ENCODE measurements around the gene PNPLA8.

Gene PNPLA8

DNA sequence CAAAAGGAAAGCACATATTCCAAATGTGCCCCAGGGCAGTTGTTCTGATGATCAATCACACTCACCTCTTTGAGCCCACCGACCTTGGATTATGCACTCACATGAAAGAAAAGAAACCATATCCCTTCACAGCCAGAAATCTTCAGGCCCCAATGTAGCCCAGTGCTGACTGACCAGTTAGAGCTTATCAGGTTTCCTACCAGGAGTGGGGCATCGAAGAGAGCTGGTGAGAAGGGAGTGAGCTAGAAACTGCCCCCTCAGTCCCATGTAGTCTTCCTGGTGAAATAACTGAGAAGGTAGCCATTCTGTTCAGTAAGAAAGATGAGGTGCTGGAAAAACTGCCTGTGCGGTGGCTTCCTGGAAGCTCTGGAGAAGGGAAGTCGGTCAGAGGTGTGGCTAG is 101.9 kb downstream of the PNPLA8 start:
- DNase-seq: no peak
- Histone ChIP-seq H3K9ac (ENCODE audit: low read length) (no peak overlapping the region), H3K4me3 (ENCODE audit: low read depth, low read length) (no peak overlapping the region), H3K23ac (ENCODE audit: low read length) (no peak overlapping the region), H3K36me3 (ENCODE audit: control insufficient read depth in 1 of 2, insufficient read depth in 2 of 2, low read length in 2 of 2) (no peaks in the 10 kb centered on the region), H3K18ac (ENCODE audit: low read length) (no peak overlapping the region), H4K8ac (ENCODE audit: low read depth, low read length) (no peak overlapping the region), H3K9me3 (ENCODE audit: insufficient read depth, low read depth, low read length) (no peaks in the 10 kb centered on the region), H4K12ac (ENCODE audit: low read depth, low read length) (no peak overlapping the region), H3K14ac (ENCODE audit: low read length) (no peak overlapping the region), H3K4me2 (ENCODE audit: low read length) (no peak overlapping the region), H3K27me3 (ENCODE audit: insufficient read depth, low read length) (no peaks in the 10 kb centered on the region), H3K79me1 (ENCODE audit: low read length) (no peaks in the 10 kb centered on the region), H2AFZ (ENCODE audit: insufficient read depth, low read length, poor library complexity) (no peak overlapping the region), H4K91ac (ENCODE audit: low read depth, low read length) (no peak overlapping the region), H2BK5ac (ENCODE audit: low read depth, low read length, poor library complexity) (no peak overlapping the region), H3K27ac (ENCODE audit: low read depth, low read length) (no peak overlapping the region), H3K79me2 (ENCODE audit: control insufficient read depth, insufficient read depth, low read length, poor library complexity) (no peaks in the 10 kb centered on the region), H3K4ac (ENCODE audit: low read depth, low read length) (no peak overlapping the region), H2BK120ac (ENCODE audit: insufficient read depth, low read length, poor library complexity) (no peak overlapping the region), H3K4me1 (ENCODE audit: control insufficient read depth in 1 of 2, insufficient read depth in 2 of 2, low read length in 2 of 2) (no peaks in the 10 kb centered on the region), H2BK12ac (ENCODE audit: low read length) (no peak overlapping the region), H2AK5ac (ENCODE audit: low read length) (no peak overlapping the region)
- no CpG with 5 or more reads among the region's 4 CpGs for WGBS (ENCODE audit: extremely low coverage, insufficient coverage, insufficient read length)

DNA sequence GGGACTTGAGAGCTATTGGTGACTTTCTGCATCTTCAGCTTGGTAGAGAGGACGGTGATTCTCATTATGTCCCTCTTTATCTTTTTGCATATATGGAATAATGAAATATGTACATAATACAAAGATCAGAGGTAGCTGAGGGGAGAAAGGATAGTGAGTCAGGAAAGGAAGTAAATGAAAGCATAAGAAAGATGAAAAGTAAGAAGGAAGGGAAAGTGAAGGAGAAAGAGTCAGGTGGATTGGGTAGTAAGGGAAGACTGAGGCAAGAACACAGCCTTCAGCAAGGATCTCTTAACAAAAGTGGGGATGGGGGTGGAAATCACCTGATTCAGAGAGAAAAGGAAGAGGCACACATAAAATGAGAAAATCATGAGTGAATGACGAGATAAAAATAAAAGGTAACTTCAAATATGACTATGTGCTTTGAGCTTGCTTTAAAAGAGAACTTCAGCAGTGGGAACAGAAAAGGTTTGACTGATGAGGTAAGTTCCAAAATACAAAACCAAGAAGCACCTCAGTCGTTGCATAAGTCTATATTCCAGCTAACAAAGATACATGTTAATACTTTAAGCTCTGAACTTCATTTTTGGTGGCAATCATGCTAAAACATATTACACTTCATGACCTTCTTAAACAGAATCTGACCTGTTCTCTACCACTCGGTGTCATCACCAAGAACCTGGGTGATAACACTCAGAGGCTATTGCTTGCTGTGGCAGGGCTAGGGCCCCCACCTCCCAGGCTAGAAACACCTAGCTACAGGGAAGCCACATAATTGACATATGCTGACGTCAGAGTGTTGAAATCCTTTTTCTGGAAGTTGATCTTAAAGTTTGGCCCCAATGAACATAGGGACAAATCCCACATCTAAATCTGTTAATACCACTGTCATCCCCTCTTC is 102.6 kb downstream of the PNPLA8 start:
- no peak overlapping the region for H3K27ac ChIP-seq (ENCODE audit: low read depth, low read length)
- H3K4me1 ChIP-seq (ENCODE audit: control insufficient read depth in 1 of 2, insufficient read depth in 2 of 2, low read length in 2 of 2): no peaks in the 10 kb centered on the region
- no peak overlapping the region for H3K9ac ChIP-seq (ENCODE audit: low read length)
- no peak overlapping the region for H4K91ac ChIP-seq (ENCODE audit: low read depth, low read length)
- H3K4me3 ChIP-seq (ENCODE audit: low read depth, low read length): no peak overlapping the region
- no peak overlapping the region for H4K8ac ChIP-seq (ENCODE audit: low read depth, low read length)
- no peak overlapping the region for H2BK5ac ChIP-seq (ENCODE audit: low read depth, low read length, poor library complexity)
- no peak for DNase-seq
- H2AFZ ChIP-seq (ENCODE audit: insufficient read depth, low read length, poor library complexity): no peak overlapping the region
- H2BK12ac ChIP-seq (ENCODE audit: low read length): no peak overlapping the region
- no peaks in the 10 kb centered on the region for H3K79me2 ChIP-seq (ENCODE audit: control insufficient read depth, insufficient read depth, low read length, poor library complexity)
- H3K23ac ChIP-seq (ENCODE audit: low read length): no peak overlapping the region
- no peaks in the 10 kb centered on the region for H3K36me3 ChIP-seq (ENCODE audit: control insufficient read depth in 1 of 2, insufficient read depth in 2 of 2, low read length in 2 of 2)
- no peaks in the 10 kb centered on the region for H3K79me1 ChIP-seq (ENCODE audit: low read length)
- H4K12ac ChIP-seq (ENCODE audit: low read depth, low read length): no peak overlapping the region
- no peak overlapping the region for H3K4me2 ChIP-seq (ENCODE audit: low read length)
- H2AK5ac ChIP-seq (ENCODE audit: low read length): no peak overlapping the region
- H3K9me3 ChIP-seq (ENCODE audit: insufficient read depth, low read depth, low read length): no peaks in the 10 kb centered on the region
- no peak overlapping the region for H3K18ac ChIP-seq (ENCODE audit: low read length)
- H3K14ac ChIP-seq (ENCODE audit: low read length): no peak overlapping the region
- no peak overlapping the region for H2BK120ac ChIP-seq (ENCODE audit: insufficient read depth, low read length, poor library complexity)
- no CpG with 5 or more reads among the region's 5 CpGs for WGBS (ENCODE audit: extremely low coverage, insufficient coverage, insufficient read length)
- H3K4ac ChIP-seq (ENCODE audit: low read depth, low read length): no peak overlapping the region
- no peaks in the 10 kb centered on the region for H3K27me3 ChIP-seq (ENCODE audit: insufficient read depth, low read length)

DNA sequence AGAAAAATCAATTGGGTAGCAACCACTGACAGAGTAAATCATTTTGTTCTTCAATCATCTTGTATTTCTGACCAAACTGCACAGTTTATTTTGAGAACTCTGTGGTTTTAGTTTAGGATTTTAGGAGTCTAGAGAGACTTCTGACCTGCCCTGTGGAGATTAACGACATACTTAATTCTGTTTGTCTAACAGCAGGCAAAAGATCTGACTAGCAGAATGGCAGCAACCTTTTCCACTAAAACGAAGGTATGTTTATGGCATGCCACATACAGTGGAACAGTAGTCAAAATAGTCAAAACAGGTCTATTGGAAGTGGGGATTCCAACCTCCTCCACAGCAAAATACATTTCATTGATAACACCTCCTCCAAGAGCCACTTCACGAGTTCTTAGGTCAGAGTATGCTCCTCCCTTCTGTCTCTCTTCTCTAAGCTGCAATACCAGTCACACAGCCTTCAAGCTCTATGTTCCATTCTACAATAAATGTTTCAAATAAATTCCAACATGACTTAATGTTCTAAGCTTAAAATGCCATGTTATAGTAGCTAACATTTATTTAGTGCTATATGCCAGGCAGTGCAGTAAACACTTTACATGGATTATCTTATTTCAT is 104.1 kb downstream of the PNPLA8 start:
- Histone ChIP-seq H3K79me2 (ENCODE audit: control insufficient read depth, insufficient read depth, low read length, poor library complexity) (no peaks in the 10 kb centered on the region), H3K4me2 (ENCODE audit: low read length) (no peak overlapping the region), H3K27ac (ENCODE audit: low read depth, low read length) (no peak overlapping the region), H3K4me3 (ENCODE audit: low read depth, low read length) (no peak overlapping the region), H3K14ac (ENCODE audit: low read length) (no peak overlapping the region), H2BK5ac (ENCODE audit: low read depth, low read length, poor library complexity) (no peak overlapping the region), H3K4me1 (ENCODE audit: control insufficient read depth in 1 of 2, insufficient read depth in 2 of 2, low read length in 2 of 2) (no peaks in the 10 kb centered on the region), H3K18ac (ENCODE audit: low read length) (no peak overlapping the region), H2BK12ac (ENCODE audit: low read length) (no peak overlapping the region), H3K23ac (ENCODE audit: low read length) (no peak overlapping the region), H3K27me3 (ENCODE audit: insufficient read depth, low read length) (no peaks in the 10 kb centered on the region), H4K91ac (ENCODE audit: low read depth, low read length) (no peak overlapping the region), H3K9me3 (ENCODE audit: insufficient read depth, low read depth, low read length) (no peaks in the 10 kb centered on the region), H2BK120ac (ENCODE audit: insufficient read depth, low read length, poor library complexity) (no peak overlapping the region), H3K4ac (ENCODE audit: low read depth, low read length) (no peak overlapping the region), H2AFZ (ENCODE audit: insufficient read depth, low read length, poor library complexity) (no peak overlapping the region), H3K9ac (ENCODE audit: low read length) (no peak overlapping the region), H2AK5ac (ENCODE audit: low read length) (no peak overlapping the region), H3K36me3 (ENCODE audit: control insufficient read depth in 1 of 2, insufficient read depth in 2 of 2, low read length in 2 of 2) (no peaks in the 10 kb centered on the region), H4K12ac (ENCODE audit: low read depth, low read length) (no peak overlapping the region), H4K8ac (ENCODE audit: low read depth, low read length) (no peak overlapping the region), H3K79me1 (ENCODE audit: low read length) (no peaks in the 10 kb centered on the region)
- DNase-seq: no peak
- no CpG with 5 or more reads among the region's 3 CpGs for WGBS (ENCODE audit: extremely low coverage, insufficient coverage, insufficient read length)
